Measurements from ENCODE around the gene NCAM1.

GRCh38 chr11:113006896-113007445, 45.8 kb downstream of the NCAM1 start:
- TF ChIP-seq CTCF (IDR thresholded peaks at IDR 0.05) = no peak
- no peak for TF ChIP-seq EP300 (IDR thresholded peaks at IDR 0.05)
- TF ChIP-seq POLR2A (IDR thresholded peaks at IDR 0.05) = no peak
- no peak for TF ChIP-seq POLR2AphosphoS5 (IDR thresholded peaks at IDR 0.05)

Measured in sigmoid colon (tissue), 4 donors.